Stimulated activated CD8-positive, alpha-beta memory T cell treated with anti-CD3 and anti-CD28 coated beads, Interleukin-7, amount 100 ng/mL, for 24 hours (primary cell): ENCODE results near the gene ASB4.
"Not testable (repeated sequence)": the region's sequence is repeated elsewhere in the genome, so short reads cannot be mapped to it uniquely, and the experiment has no call there.

Experiments used
- DNase-seq: peaks from one replicate; pipeline ENCODE4 v3.0.0-alpha.2; 2020; ENCODE audit warnings: low read depth

The ASB4 gene, protein sequence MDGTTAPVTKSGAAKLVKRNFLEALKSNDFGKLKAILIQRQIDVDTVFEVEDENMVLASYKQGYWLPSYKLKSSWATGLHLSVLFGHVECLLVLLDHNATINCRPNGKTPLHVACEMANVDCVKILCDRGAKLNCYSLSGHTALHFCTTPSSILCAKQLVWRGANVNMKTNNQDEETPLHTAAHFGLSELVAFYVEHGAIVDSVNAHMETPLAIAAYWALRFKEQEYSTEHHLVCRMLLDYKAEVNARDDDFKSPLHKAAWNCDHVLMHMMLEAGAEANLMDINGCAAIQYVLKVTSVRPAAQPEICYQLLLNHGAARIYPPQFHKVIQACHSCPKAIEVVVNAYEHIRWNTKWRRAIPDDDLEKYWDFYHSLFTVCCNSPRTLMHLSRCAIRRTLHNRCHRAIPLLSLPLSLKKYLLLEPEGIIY

DNA sequence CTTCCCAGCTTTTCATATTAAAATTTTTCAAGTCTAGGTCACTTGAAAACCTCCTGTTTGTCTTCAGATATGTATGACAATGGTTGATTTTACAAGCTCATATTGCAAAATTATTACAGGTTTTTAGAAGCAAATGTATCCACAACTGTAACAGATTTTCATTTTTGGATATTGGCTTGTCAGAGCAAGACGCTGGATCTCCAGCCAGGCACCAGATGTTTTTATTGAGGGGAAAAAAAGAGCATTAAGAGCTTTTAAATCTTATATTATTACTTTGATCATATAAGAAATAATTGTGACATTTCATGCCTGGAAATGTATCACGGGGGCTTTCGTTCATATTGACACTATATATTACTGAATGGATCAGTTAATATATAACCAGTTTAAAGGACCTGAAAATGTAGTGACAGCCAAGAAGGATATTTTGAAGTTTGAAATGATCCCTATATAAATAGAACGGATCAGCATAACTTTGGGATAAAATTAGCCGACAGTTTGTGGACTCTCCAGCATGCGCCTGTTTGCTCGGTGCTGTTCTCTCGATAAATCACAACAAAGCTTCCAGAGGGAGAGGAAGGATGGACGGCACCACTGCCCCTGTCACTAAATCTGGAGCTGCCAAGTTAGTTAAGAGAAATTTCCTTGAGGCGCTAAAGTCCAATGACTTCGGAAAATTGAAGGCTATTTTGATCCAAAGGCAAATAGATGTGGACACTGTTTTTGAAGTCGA, at the start of gene ASB4:
TSS of gene ASB4 (plus strand) at position 553 of the 733 bp plus-strand sequence. CDS start at position 582, 29 bp downstream.
- DNase-seq: no peak

- DNase-seq: no peak
Observed at GRCh38 chr7:95436407-95436806, 49.3 kb upstream of the ASB4 start.

- no peak for DNase-seq
Observed at GRCh38 chr7:95440394-95441038, 45.2 kb upstream of the ASB4 start.

GRCh38 chr7:95441042-95441823, 44.5 kb upstream of the ASB4 start:
- no peak for DNase-seq

GRCh38 chr7:95444796-95445195, 40.9 kb upstream of the ASB4 start:
- no peak for DNase-seq

- no peak for DNase-seq
Observed at GRCh38 chr7:95446618-95447017, 39.1 kb upstream of the ASB4 start.

GRCh38 chr7:95454438-95455045, 31.2 kb upstream of the ASB4 start:
- no peak for DNase-seq

DNA sequence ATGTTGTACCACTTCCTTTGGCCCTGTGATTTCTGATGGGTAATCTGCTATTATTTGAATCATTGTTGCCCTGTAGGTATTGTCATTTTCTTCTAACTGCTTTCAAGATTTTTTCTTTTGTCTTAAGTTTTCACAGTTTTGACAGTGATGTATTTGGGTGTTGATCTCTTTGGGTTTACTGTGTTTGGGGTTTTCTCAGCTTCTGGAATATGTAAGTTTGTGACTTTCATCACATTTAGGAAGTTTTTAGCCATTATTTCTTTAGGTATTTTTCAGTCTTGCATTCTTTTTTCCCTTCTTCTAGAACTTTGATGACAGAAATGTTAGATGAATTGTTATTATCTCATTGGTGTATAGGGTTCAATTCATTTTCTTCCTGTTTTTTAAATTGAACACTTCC, 27.8 kb upstream of the ASB4 start:
- no peak for DNase-seq

DNA sequence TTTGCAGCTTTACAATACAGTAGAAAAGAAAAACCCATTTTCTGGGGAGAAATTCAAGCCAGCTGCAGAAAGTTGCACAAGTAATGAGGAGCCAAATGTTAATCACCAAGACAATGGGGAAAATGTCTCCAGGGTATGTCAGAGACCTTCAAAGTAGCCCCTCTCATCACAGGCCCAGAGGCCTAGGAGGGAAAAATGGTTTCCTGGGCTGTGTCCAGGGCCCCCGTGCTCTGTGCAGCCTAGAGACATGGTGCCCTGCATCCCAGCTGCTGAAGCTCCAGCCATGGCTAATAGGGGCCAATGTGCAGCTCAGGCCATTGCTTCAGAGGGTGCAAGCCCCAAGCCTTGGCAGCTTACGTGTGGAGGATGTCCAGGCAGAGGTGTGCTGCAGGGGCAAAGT, 25.1 kb upstream of the ASB4 start:
- DNase-seq: not testable (repeated sequence)

DNA sequence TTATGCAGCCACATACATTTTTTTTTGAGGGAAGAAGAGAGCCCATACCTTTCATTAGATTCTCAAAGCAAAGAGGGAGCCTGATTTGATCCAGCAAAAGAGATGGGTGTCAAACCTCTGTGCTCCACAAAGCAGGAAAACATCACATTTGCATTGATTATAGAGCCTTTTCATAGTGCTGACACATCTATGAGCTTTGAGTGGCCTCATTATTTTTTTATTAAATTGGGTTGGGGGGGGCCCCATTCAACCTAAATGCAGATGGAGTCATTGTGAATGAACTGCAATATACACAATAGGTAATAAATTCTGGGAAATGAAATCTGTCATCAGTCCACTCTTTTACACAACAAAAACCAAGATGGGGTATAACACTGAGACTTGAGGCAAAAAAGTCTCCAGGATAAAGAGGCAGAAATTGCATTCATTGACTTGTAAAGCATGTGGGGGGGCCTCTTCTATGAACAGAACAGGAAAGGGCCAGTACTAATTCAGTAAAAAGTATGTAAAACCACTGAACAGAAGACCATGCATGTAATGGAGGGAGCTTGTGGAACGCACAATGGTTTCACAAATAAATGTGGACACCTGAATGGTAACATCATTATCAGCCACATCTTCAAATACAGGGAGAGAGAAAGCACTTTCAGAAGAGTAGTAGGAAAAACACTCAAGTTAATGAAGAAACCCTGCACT, 17.7 kb upstream of the ASB4 start:
- no peak for DNase-seq

DNA sequence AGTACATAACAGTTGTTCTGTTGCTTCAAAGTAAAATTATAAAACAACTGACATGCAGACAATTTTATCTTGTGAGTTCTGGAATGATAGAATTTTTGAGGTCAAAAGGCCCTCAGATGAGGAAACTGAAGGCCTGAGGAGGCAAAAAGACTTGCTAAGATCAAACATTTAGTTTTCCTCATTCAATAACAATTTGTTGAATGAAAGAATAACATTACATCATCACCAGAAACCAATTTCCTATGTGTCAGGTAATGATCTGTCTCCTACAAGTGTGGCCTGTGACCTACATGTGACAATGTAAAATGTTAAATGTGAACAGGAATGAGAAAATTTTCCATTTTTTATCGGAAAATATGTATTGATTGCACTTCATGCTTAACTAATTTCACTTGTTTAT, 16.6 kb upstream of the ASB4 start:
- no peak for DNase-seq

DNA sequence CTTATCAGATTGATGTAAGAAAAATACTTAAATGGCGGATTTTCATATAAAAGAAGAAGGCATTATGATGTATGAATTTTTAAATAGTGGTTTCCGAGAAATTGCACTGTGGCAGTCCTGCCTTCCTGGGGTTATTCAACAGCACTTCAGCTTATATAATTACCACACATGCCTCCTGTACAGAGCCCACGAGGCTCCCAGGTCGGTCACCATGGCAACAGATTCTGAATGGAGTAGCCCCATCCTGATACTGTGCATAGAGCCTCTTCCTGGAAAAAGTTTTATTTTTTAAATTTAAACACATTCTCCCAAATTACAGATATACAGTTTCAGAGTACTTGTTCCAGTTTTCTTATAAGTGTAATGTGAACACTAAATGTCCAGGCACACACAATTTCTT, 15.9 kb upstream of the ASB4 start:
- no peak for DNase-seq

DNA sequence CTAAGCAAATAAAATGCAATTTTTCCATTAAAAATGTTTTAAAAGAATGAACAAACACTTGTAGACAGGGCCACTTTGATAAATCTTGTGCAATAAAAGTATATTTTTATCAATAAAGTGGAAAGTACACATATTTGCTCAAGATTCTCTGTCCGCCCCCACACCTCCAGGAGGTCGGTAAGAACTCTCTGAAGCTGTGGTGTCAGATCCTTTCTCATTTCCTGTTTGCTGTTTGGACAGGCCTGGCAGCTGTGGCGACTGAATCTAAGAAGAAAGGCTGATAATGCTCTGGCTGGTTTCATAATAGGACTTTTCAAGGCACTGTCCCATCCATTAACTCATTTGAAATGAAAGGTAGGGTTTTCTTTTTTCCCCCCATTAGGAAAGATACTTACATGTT, 15.3 kb upstream of the ASB4 start:
- no peak for DNase-seq

- DNase-seq: no peak
Observed at GRCh38 chr7:95471071-95471470, 14.7 kb upstream of the ASB4 start.

- no peak for DNase-seq
Observed at GRCh38 chr7:95472581-95473161, 13.1 kb upstream of the ASB4 start.

DNA sequence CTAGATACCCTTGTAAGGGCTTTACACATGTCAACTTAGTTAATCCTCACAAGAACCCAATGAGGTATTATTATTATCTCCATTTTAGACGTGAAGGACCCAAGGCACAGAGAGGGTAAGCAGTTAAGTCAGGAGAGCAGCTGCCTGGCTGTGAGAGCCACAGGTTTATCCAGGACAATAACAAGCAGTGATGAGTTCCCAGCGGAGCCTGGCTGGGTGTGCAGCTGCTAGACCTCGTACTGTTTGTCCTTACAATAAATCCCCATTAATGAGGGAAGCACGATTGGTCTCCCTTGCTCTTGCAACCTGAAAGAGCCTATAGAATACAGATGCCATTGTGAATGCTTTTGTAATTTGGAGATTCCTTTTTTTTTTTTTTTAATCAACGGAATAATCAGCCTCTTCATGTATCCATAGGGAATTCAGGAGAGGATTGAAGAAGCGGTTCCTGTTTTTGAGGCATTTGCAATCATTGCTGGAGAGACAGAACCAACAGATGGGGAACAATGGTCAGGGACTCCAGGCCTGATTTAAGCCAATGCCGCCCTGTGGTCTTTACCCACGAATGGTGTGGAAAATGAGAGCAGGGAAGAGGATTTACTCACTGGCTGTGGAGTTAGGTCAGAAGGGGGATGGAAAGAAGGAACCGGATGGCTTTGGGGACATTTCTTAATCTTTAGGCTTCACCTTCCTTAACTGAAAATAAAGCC, 12.3 kb upstream of the ASB4 start:
- no peak for DNase-seq

- DNase-seq: no peak
Observed at GRCh38 chr7:95476072-95476847, 9.5 kb upstream of the ASB4 start.

GRCh38 chr7:95476904-95477594, 8.7 kb upstream of the ASB4 start:
- peak; percentile 5 for DNase-seq
